HG02884 (cell line): ENCODE data around the gene SELENOS.
A peak's percentile ranks its signal among the peaks of the same experiment; 100 is the strongest.
"Not testable (repeated sequence)": the region's sequence is repeated elsewhere in the genome, so short reads cannot be mapped to it uniquely, and the experiment has no call there.

ENCODE experiments used
- ATAC-seq: cut with Tn5 transposase; IDR thresholded peaks from one replicate; pipeline ENCODE4 v1.9.1; 2021; ENCODE audit warnings: mild to moderate bottlenecking, moderate library complexity; ENCODE audit not compliant: unreplicated experiment

Gene SELENOS

DNA sequence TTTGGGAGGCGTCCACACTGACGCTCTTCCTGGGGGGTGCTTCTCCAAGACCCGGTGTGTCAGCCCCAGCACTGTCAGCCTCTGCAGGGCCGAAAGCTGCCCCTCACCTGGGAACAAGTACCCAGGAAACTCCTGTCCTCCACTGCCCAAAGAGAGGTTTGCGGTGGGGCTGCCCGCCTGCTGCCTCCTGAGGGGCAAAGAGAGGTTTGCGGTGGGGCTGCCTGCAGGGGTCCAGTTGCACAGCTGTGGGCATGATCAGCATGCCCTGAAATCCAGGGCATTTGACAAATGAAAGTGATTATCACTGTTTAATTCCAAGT, 32.8 kb upstream of the SELENOS start:
- no peak for ATAC-seq

GRCh38 chr15:101309436-101310160, 32.3 kb upstream of the SELENOS start:
- ATAC-seq = no peak

DNA sequence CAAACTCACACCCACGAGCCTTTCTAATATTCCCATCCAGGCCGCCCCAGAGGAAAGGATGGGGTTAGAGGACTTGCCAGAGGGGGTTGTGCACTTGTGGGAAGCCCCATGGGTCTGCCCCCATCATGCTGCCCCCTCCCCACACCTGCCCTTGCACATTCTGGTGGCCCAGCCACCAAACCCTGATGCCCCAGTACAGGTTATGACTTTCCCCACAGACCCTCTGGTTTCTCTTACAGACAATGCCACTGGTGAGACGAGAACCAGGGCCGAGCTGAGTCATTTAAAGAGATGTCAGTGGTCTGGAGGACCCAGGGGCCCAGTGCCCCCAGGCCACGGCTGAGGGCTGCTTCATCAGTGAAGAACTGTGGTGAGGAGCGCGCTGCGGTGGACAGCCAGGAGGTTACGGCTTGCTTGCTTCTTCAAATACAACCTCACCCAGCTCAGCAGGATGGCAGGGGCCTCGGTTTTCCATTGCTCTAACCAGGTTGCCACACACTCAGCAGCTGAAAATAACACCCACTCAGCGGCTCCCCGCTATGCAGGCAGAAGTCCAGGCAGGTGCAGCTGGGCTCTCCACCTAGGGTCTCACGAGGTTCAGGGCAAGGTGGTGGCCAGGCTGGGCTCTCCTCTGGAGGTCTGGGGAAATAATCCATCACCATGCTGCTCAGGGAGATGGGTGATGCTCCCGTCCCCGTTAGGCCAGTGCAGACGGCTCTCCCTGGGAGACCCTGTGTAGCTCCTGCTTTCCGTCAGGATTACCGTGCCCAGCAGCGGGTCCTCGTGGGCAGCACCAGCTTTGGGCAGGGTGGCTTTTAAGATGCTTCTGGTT, 31.5 kb upstream of the SELENOS start:
- ATAC-seq = no peak

GRCh38 chr15:101307897-101308603, 30.8 kb upstream of the SELENOS start:
- no peak for ATAC-seq

DNA sequence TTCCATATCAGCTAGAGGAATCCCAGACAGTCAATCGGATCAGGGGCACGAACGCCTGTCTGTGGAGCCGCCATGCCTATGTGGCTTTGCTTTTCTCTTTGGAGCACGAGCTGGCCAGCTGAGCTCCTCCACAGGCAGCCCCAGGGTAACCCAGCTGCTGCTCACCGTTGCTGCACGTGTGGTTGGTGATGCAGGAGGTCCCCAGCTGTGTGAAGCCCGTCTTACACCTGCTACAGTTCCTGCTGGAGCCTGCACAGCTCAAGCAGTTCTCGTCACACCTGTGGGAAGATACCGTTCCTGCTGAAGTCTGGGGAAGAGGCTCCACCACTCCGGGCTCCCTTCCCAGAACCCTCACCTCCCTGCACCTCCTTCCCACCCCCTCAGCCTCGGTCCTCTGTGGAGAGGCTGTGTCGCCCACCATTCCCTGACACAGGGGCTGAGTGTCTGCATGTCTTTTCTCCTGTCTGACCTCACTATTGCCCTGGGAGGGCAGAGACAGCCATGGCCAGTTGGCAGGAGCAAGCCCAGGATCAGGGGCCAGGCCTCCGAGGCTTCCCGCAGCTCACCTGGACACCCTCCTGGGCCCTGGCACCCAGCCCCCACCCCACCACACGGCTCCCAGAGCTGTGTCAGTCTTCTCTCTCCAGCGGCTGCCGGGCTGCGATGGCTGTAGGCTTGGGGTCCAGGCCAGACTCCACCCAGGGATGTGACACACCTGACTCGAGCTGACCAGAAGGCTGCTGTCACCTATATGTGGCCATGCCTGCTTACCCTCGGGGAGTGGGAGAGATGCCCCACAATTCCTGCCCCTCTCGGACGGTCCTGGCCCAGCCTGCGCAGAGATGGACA, 30.0 kb upstream of the SELENOS start:
- ATAC-seq = no peak

DNA sequence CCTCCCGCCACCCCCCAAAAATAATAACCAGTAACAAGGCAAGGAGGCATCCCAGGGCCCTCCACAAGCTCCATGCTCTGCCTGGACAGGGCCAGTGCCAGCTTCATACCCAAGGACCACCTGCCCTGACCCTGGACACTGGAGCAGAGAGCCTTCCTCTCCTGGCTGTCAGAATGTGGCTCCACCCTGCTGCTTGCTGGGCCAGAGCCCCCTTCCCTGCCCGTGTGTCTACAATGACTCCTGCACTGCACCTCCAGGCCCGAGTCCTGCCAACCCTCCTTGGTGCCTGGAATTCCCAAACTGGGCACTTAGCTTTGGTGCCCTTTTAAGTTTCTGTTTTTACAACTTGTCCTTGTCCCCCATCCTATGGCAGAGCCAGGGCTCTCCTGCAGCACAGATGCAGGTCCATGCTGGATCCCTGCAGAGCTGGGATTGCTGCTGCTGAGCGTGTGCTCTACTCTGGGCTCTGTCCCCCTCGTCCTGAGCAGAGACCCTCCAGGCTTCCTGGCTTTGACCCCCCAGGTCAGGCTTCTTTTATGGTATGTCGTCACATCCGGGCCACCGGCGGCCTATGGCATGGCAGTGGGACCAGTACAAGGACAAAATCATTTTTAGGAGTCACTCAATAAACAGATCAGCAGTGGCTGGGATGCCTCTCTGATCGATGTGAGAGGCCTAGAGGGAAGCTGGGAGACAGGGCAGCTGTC, 29.2 kb upstream of the SELENOS start:
- no peak for ATAC-seq

DNA sequence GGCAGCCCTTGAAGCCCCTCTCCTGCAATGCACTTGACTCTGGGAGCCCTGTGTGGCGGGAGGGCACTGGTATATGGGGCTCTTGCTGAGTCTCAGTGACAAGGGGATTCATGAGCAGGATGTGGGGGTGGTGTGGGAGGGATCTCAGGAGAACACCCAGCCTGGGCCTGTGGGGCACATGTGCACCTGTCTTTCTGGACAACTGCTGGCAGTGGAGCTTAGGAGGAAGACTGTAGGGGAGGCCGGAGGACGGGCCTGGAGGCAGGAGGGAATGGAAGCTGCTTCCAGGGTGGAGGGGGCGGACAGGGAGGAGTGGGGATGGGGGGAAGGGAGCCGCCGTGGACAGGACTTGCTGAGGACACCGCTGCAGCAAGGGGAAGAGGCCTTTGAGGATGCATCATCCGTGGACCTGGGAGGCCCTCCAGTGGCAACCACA, 28.6 kb upstream of the SELENOS start:
- no peak for ATAC-seq

- no peak for ATAC-seq
Measured at GRCh38 chr15:101303408-101303807, 26.1 kb upstream of the SELENOS start.

GRCh38 chr15:101296418-101297405, 19.4 kb upstream of the SELENOS start:
- no peak for ATAC-seq

DNA sequence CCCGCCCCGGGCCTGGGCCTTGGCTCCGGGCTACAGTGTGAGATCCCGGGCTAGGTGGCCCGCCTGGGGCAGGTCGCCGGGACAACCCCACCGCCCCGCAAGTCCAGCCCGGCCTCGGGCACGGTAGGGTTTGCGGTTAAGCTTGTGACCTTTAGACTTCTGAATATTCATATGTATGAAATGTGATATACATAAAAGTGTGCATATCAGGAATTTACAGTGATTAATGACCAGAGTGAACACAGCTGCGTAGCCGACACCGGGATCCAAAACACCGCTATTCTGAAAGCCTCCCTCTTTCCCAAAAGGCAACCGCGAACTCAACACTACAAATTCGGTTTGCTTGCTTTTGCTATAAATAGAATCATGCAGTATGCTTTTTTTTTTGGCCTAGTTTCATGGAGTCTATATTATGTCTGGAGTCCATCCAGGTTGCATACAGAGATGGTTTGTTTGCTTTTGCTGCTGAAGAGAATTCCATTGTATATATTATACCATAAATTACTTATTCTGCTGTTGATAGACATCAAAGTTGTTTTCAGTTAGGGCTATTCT, 18.4 kb upstream of the SELENOS start:
- ATAC-seq = no peak

DNA sequence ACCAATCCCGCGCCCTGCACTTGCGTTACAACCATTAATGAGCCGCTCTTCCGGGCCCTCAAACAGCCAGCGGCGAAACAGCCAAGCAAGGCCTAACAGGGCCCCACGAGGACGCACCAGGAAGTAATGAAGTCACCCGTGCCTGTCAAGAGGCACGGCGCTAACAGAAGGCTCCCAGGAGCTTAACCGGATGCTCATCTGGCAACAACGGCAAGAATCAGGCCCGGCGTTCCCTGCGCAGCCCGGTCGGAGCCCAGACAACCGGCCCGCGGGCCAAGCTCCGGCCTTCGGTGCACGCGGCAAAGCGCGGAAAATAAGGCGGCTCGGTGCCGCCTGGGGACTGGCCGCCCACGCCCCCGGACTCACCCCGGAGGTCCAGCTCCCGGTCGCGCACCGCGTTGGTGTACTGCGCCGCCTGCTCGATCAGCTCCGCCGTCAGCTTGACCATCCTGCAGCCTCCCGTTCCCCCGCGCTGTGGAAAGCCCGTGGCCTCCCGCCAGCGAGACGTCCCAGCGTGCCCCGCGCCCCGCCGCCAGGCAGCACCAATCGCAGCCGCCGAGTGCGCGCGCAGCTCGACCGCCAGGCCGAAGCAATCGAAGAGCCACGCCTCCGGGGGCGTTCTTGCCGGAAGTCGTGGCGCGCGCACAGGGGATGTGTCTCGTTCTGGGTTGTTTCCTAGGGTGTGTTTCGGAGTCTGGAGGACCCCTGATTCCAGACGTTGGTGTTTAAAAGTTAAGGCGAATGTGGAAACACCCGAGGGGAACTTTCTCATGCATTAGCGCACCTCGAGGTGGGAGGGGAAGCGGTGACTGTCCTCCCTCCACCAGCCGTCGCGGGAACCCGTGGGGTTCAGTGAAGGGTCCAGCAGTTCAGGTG, 17.7 kb upstream of the SELENOS start, which contains the start of gene SNRPA1:
TSS of gene SNRPA1 (minus strand) at position 518 of the 876 bp plus-strand sequence. CDS start at position 448, 70 bp downstream.
- ATAC-seq = peak; percentile 64

DNA sequence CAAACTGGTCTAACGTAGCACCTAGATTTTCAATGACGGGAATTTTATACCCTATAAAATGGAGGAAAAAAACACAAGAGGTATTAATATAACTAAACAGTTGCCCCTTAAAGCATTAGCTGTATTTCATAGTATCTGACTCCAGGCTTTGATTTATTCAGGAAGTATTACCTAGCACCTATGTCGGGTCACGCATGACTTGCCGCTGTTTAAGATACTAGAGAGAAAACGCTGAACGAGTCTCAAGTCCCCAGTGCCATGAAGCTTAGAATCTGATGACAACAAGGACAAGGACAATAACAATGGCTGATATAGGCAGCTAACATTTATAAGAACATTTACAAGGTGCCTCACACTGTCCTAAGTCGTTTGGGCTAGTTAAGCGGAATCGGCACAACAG, 15.8 kb upstream of the SELENOS start:
- ATAC-seq = no peak

DNA sequence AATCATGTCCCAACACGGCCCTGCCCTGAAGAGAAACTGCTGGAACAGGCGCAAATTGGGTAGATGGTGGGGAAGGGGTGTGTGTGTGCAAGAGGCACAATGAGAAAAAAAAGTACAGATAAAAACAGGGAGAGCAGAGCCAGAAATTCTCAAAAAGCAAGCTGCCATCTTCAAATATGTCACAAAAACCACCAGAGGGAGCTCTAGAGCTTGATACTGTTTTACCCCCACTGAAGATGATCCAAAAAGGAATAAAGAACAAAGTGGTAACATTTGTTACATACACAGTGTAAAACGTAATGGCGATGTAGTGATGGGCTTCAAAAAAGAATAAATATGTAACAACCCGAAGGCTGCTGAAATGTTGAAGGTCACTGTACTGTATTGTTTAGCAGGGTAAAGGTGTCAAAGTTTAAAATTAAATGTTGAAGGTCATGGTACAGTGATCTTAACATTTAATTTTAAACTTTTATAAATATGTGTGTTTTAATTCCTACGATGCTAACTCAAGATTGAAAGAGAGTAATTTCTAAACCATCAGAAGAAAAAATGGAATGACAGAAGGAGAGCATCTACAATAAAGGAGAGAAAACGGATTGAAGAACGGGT, 11.7 kb upstream of the SELENOS start:
- ATAC-seq = no peak

GRCh38 chr15:101287342-101287741, 10.1 kb upstream of the SELENOS start:
- ATAC-seq = not testable (repeated sequence)

DNA sequence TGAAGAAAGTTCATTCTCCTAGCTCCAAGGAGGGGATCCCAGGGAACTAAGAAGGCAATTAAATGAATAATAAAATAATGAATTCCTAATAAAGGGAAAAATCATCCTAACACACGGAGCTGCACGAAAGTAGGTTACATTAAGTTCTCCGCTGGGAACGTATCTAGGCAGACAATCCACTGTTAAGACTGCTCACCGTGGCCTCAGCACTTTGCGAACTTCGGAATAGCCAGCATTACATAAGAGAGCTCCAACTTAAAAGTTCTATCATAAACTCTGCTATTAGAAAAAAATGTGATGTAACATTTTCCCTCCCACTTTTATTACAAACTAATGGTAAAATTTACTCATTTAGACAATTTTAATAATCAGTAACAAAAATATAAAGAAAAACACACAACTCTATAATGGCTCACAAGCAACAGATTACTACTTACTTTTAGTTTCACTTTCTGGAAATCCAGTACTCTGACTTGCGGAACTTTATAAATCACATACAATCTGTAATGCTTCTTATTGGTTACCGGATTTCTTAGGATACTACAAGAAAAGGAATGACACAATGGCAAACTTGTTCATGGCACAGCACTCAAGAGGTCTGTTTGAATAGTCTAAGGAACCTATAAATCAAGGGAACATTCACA, 9.3 kb upstream of the SELENOS start:
- ATAC-seq = no peak

- no peak for ATAC-seq
Measured at GRCh38 chr15:101283931-101284330, 6.6 kb upstream of the SELENOS start.

DNA sequence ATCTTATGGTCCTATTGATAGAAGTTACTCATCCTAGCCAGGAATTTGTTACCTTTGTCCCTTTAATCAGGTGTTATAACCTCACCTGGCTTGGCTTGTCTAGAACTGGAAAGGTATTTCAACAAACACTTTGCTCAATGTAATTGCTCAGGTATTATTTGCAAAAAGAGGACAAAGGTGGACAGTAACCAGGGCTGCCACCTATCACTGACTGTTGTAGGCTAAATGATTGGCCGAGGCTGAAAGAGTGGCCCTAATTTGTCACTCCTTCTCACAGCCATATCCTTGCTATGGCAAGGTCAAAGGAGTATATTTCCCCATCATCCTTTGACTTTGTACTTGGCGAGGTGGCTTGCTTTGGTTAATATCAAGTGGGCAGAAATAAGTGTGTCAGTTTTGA, 2.7 kb upstream of the SELENOS start:
- ATAC-seq = no peak
